ENCODE results near the gene STAG1.

STAG1 gene

GRCh38 chr3:136699271-136699828 lies 52.8 kb downstream of the STAG1 start:
- H3K4me3 ChIP-seq (ENCODE audit: low read length): no peak overlapping the region
- TF ChIP-seq CTCF (conservative IDR thresholded peaks at IDR 0.05; ENCODE audit: low read depth, low read length): no peak
- no peak for DNase-seq (ENCODE audit: low read depth)

- TF ChIP-seq CTCF (conservative IDR thresholded peaks at IDR 0.05; ENCODE audit: low read depth, low read length): no peak
- H3K4me3 ChIP-seq (ENCODE audit: low read length): no peak overlapping the region
- DNase-seq (ENCODE audit: low read depth): no peak
Observed at GRCh38 chr3:136698361-136698760, 53.8 kb downstream of the STAG1 start.

- DNase-seq (ENCODE audit: low read depth): no peak
- no peak overlapping the region for H3K4me3 ChIP-seq (ENCODE audit: low read length)
- no peak for TF ChIP-seq CTCF (conservative IDR thresholded peaks at IDR 0.05; ENCODE audit: low read depth, low read length)
Observed at GRCh38 chr3:136696797-136697196, 55.4 kb downstream of the STAG1 start.

GRCh38 chr3:136694321-136694720 lies 57.9 kb downstream of the STAG1 start:
- TF ChIP-seq CTCF (conservative IDR thresholded peaks at IDR 0.05; ENCODE audit: low read depth, low read length): no peak
- no peak overlapping the region for H3K4me3 ChIP-seq (ENCODE audit: low read length)
- no peak for DNase-seq (ENCODE audit: low read depth)

DNA sequence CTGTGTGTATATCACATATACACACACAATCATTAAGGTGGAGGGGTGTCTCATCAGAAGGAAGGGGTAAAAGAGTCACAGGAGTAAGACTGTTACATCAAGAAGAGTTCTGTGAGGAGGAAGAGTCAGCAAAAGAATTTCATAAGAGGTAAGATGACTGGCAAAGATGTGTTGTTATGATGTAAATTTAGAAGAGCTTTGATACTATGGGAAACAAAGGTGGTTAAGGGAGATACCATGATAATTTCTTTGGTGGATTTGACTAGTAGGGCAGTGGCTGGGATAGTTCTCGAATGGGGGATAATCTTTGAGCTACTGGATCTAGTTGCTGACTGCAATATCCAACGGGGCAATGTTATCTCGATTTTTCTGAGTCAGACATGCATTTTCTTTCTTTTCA lies 61.6 kb downstream of the STAG1 start:
- no peak for TF ChIP-seq CTCF (conservative IDR thresholded peaks at IDR 0.05; ENCODE audit: low read depth, low read length)
- no peak overlapping the region for H3K4me3 ChIP-seq (ENCODE audit: low read length)
- no peak for DNase-seq (ENCODE audit: low read depth)

DNA sequence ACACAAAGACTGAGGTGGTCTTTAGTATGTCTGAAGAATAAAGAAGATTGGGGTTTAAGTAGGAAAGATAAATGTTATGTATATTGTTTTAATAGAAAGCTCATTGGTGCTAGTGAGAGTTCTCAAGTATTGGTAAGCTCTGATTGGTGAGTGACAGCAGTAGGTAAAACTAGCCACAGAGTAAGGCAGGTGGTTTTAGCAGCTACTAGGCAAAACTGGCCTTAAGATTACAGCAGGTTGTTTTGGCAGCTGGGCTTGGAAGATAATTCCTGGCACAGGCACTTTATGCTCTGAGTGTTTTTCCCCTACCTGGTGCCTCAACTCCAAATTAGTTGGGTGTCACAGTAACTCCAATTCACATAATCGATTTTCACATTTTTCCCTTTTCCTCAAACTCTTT lies 66.3 kb downstream of the STAG1 start:
- H3K4me3 ChIP-seq (ENCODE audit: low read length): no peak overlapping the region
- no peak for DNase-seq (ENCODE audit: low read depth)
- TF ChIP-seq CTCF (conservative IDR thresholded peaks at IDR 0.05; ENCODE audit: low read depth, low read length): no peak

DNA sequence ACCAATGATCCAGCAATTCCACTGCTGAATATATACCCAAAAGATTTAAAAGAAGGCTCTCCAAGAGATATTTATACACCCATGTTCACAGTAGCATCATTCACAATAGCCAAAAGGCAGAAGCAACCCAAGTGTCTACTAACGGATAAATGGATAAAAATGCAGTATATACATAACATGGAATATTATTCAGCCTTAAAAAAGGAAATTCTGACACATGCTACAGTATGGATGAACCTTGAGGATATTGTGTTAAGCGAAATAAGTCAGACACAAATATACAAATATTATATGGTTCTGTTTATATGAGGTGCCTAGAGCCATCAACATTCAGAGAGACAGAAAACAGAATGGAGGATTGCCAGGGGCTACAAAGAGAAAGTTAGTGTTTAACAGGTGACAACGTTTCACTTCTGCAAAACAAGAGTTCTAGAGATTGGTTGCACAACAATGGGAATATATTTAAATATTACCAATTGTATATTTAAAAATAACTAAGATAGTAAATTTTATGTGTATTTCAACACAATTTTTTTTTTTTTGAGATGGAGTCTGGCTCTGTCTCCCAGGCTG lies 69.4 kb downstream of the STAG1 start:
- no peak for TF ChIP-seq CTCF (conservative IDR thresholded peaks at IDR 0.05; ENCODE audit: low read depth, low read length)
- H3K4me3 ChIP-seq (ENCODE audit: low read length): no peak overlapping the region
- no peak for DNase-seq (ENCODE audit: low read depth)

Measured in retinal pigment epithelial cell (primary cell).